Naive thymus-derived CD4-positive, alpha-beta T cell (primary cell): ENCODE data around the gene OGFR. TPM values are rescaled to one million over a fixed set of nuclear protein-coding genes. Genes with fewer than 3 reads are reported as not detected.

Experiments
- ATAC-seq: fragments of 150-1000 bp; cut with Tn5 transposase; 2 replicates; pipeline ENCODE4 v1.10.0; 2021; ENCODE audit warnings: mild to moderate bottlenecking, moderate library complexity
- CTCF ChIA-PET: fragments of 350-600 bp; sonication (Branson Sonifier 250); formaldehyde crosslinking; loops from one replicate; lab custom pipeline; 2021; ENCODE audit warnings: antibody characterized with exemption; lab: Charles Lee
- POLR2A ChIA-PET: fragments of 350-600 bp; sonication (Branson Sonifier 250); formaldehyde crosslinking; loops from one replicate; lab custom pipeline; 2021; ENCODE audit warnings: antibody characterized with exemption, inconsistent platforms; lab: Charles Lee
- DNase-seq, 9 donors: peaks; one replicate each; pipeline versions ENCODE4 v3.0.0 to v3.0.0-alpha.2; 2020 to 2022; ENCODE audit warnings: mixed read lengths in 1 of 9
- H3K27ac ChIP-seq: one replicate; pipeline ENCODE4 v1.7.0; 2013; ENCODE audit warnings: mild to moderate bottlenecking, low read depth, low read length, moderate library complexity
- H3K27me3 ChIP-seq, 2 donors: one replicate each; pipeline ENCODE4 v1.7.0; 2013; ENCODE audit warnings: low read length in 2 of 2, mild to moderate bottlenecking in 2 of 2, moderate library complexity in 2 of 2; ENCODE audit not compliant: control insufficient read depth in 2 of 2, insufficient read depth in 2 of 2
- H3K36me3 ChIP-seq, 3 experiments: 1 replicate in 2 of 3; 2 replicates in 1 of 3; pipeline ENCODE4 v1.7.0; 2013; ENCODE audit warnings: low read length in 3 of 3, mild to moderate bottlenecking in 3 of 3, moderate library complexity in 1 of 3; ENCODE audit not compliant: insufficient read depth in 3 of 3, control insufficient read depth in 2 of 3
- H3K4me1 ChIP-seq, 2 donors: one replicate each; pipeline ENCODE4 v1.7.0; 2013; ENCODE audit warnings: low read length in 2 of 2, mild to moderate bottlenecking in 2 of 2, moderate library complexity in 1 of 2; ENCODE audit not compliant: control insufficient read depth in 2 of 2, insufficient read depth in 2 of 2
- H3K4me3 ChIP-seq: 2 replicates; pipeline ENCODE4 v1.7.0; 2013; ENCODE audit warnings: mild to moderate bottlenecking, low read length
- H3K9me3 ChIP-seq, 3 experiments: 1 replicate in 2 of 3; 2 replicates in 1 of 3; pipeline ENCODE4 v1.7.0; 2013; ENCODE audit warnings: low read length in 3 of 3; ENCODE audit not compliant: control insufficient read depth in 2 of 3
- H3K27ac Mint-ChIP-seq, 9 donors: one replicate each; pipeline ENCODE4 v1.8.0; 2020 to 2022; ENCODE audit warnings: mixed read lengths in 9 of 9, mild to moderate bottlenecking in 8 of 9, moderate library complexity in 5 of 9, inconsistent platforms in 2 of 9
- H3K27me3 Mint-ChIP-seq, 5 donors: one replicate each; pipeline ENCODE4 v1.8.0; 2021 to 2022; ENCODE audit warnings: mixed read lengths in 5 of 5, mild to moderate bottlenecking in 1 of 5
- H3K36me3 Mint-ChIP-seq, 5 donors: one replicate each; pipeline ENCODE4 v1.8.0; 2020 to 2022; ENCODE audit warnings: mixed read lengths in 5 of 5, mild to moderate bottlenecking in 3 of 5, inconsistent platforms in 1 of 5
- H3K4me1 Mint-ChIP-seq, 7 donors: one replicate each; pipeline ENCODE4 v1.8.0; 2020 to 2022; ENCODE audit warnings: mixed read lengths in 7 of 7, mild to moderate bottlenecking in 3 of 7, inconsistent platforms in 1 of 7
- H3K4me3 Mint-ChIP-seq, 10 donors: one replicate each; pipeline ENCODE4 v1.8.0; 2020 to 2022; ENCODE audit warnings: mild to moderate bottlenecking in 10 of 10, mixed read lengths in 10 of 10, moderate library complexity in 6 of 10, inconsistent platforms in 2 of 10
- H3K9me3 Mint-ChIP-seq, 11 donors: one replicate each; pipeline ENCODE4 v1.8.0; 2020 to 2022; ENCODE audit warnings: mixed read lengths in 11 of 11, mild to moderate bottlenecking in 4 of 11, inconsistent platforms in 1 of 11, moderate library complexity in 1 of 11
- intact Hi-C, 2 donors: fragments of 100-400 bp; cut with micrococcal nuclease; formaldehyde crosslinking; loops; one replicate each; pipeline ENCODE4 v1.15.1; 2023
- polyA plus RNA-seq, 2 donors: library from polyadenylated mRNA; unstranded; fragments of 300-500 nt; fragmentation: Illumina TruSeq; gene quantifications; one replicate each; pipeline ENCODE4 v1.2.3, GENCODE V29; 2021
- total RNA-seq, 6 experiments: library from RNA in 5 of 6; stranded (reverse) in 5 of 6; gene quantifications; 1 replicate in 5 of 6; 2 replicates in 1 of 6; pipeline ENCODE4 v1.2.3 and lab custom pipeline; 2021 to 2026

The OGFR gene
- total and polyA plus RNA-seq, 7 experiments from 2014 or later = 34.5 to 82.7 (median 69.6) TPM

DNA sequence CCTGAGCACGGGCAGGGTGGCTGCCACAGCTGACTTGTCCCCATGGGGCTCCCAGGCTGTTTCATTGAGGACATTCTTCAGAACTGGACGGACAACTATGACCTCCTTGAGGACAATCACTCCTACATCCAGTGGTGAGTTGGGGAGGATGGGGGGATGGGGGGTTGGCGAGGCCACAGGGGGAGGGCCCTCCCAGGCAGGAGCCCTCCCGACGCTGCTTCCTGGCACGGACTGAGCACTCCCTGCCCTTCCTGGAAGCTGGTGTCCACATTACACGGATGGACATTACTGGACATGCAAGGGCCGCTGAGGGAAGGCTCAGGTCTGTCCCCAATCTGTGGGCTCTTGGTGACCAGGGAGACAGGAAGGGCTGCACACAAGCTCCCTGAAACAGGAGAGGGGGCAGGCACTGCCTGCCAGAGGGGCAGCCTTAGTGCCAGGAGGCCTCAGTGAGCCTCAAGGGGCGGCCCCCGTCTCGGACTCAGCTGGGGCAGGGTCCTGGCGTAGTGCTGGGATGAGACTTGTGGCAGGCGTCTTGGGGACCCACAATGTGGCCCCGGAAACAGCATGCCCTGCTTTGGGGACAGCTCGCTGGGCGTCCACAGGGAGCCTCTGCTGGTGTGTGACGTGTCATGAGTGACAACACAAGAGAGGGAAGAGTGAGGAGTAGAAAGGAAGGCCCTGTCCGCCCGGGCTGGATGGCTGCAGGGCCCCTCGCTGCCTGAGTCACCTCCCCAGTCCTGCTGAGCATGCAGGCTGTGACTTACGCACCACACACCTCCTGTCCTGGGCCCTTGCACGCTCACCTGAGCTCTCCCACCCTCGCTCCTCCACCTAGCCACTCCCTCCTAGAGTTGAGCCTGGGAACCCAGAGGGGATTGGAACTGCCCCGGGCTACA lies 5.1 kb downstream of the OGFR start:
- peaks cover 0 to 6% (median 3%) of the 10 kb centered on the region in 5 donors for H3K36me3 Mint-ChIP-seq
- peaks cover 10 to 76% (median 23%) of the 10 kb centered on the region in 3 experiments for H3K36me3 ChIP-seq
- H3K9me3 ChIP-seq = no peaks in the 10 kb centered on the region
- H3K4me3 ChIP-seq = no peak overlapping the region
- POLR2A ChIA-PET = interaction anchor here (0.7 to 1.4 kb wide), 4 partner anchors 13 to 158 kb away, joined by 3 to 7 read pairs (median 4); partner anchors contain the start of gene MRGBP
- peaks cover 10 to 23% of the 10 kb centered on the region in 2 donors for H3K4me1 ChIP-seq
- H3K9me3 Mint-ChIP-seq = no peaks in the 10 kb centered on the region
- CTCF ChIA-PET = interaction anchor here (0.6 to 3.0 kb wide), 7 partner anchors 13 to 310 kb away, joined by 3 to 22 read pairs (median 3); partner anchors contain the start of gene MRGBP
- DNase-seq (no peak), ATAC-seq (no peak)
- H3K27ac Mint-ChIP-seq = no peak overlapping the region
- no peak overlapping the region for H3K27ac ChIP-seq
- no peaks in the 10 kb centered on the region for H3K27me3 ChIP-seq
- intact Hi-C loops = loop anchor here in 1 of 2 donors (5.0 kb wide), 1 partner anchor 167 kb away; the partner anchor contains the start of gene SLCO4A1
- peaks cover 10 to 25% (median 19%) of the 10 kb centered on the region in 7 donors for H3K4me1 Mint-ChIP-seq
- peaks cover 0 to 4% (median 0%) of the 10 kb centered on the region in 5 donors for H3K27me3 Mint-ChIP-seq
- no peak overlapping the region for H3K4me3 Mint-ChIP-seq

DNA sequence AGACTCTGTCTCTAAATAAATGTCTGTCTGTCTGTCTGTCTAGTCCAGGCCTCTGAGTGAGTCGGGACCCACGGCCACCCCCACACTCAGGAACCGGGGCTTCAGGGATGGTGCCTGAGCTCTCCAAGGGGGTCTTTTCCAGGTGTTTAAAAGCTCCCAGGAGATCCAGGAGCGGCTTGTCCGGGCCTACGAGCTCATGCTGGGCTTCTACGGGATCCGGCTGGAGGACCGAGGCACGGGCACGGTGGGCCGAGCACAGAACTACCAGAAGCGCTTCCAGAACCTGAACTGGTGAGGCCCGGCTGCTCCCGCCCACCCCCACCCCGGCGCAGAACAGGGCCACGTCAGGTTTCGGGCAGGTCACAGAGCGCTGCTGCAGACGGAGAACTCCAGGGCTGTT lies 6.7 kb downstream of the OGFR start:
- Mint-ChIP-seq H3K27me3 (peaks cover 0 to 19% (median 6%) of the 10 kb centered on the region in 5 donors), H3K27ac (no peak overlapping the region), H3K36me3 (peaks cover 0 to 6% (median 3%) of the 10 kb centered on the region in 5 donors), H3K9me3 (no peaks in the 10 kb centered on the region), H3K4me1 (peaks cover 10 to 31% (median 20%) of the 10 kb centered on the region in 7 donors), H3K4me3 (no peak overlapping the region)
- intact Hi-C loops = no loop called here
- peaks cover 10 to 70% (median 23%) of the 10 kb centered on the region in 3 experiments for H3K36me3 ChIP-seq
- H3K27me3 ChIP-seq = peaks cover 5 to 8% of the 10 kb centered on the region in 2 donors
- peaks cover 3 to 25% of the 10 kb centered on the region in 2 donors for H3K4me1 ChIP-seq
- H3K4me3 ChIP-seq = no peak overlapping the region
- no peak overlapping the region for H3K27ac ChIP-seq
- no peaks in the 10 kb centered on the region for H3K9me3 ChIP-seq
- DNase-seq (no peak), ATAC-seq (no peak)
- ChIA-PET POLR2A (no interaction called here), CTCF (no interaction called here)

DNA sequence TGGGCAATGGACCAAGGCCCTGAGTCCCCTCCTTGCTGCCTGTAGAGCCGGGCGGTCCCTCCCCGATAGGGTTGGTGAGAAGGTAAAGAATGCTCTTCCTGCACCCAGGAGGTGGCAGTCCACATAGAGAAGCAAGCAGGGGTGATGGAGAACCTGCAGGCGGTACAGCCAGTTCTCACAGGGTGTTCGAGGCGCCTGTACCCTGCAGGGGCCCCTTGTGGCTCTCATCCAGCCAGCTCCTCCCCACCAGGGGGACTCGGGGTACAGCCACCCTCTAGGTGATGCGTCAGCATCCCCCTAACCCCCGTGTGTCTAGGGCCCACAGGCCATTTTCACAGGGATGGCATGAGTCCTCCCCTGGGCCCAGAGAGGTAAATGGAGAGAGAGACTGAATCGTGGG lies 7.1 kb downstream of the OGFR start:
- ATAC-seq = no peak
- no peak overlapping the region for H3K27ac ChIP-seq
- peaks cover 10 to 66% (median 23%) of the 10 kb centered on the region in 3 experiments for H3K36me3 ChIP-seq
- H3K27ac Mint-ChIP-seq = no peak overlapping the region
- no peak overlapping the region for H3K4me3 ChIP-seq
- POLR2A ChIA-PET = no interaction called here
- H3K27me3 Mint-ChIP-seq = peaks cover 0 to 21% (median 6%) of the 10 kb centered on the region in 5 donors
- peaks cover 5 to 11% of the 10 kb centered on the region in 2 donors for H3K27me3 ChIP-seq
- intact Hi-C loops = no loop called here
- no peaks in the 10 kb centered on the region for H3K9me3 ChIP-seq
- H3K4me3 Mint-ChIP-seq = no peak overlapping the region
- peaks cover 0 to 25% of the 10 kb centered on the region in 2 donors for H3K4me1 ChIP-seq
- no peaks in the 10 kb centered on the region for H3K9me3 Mint-ChIP-seq
- CTCF ChIA-PET = no interaction called here
- peaks cover 0 to 6% (median 3%) of the 10 kb centered on the region in 5 donors for H3K36me3 Mint-ChIP-seq
- DNase-seq = no peak
- peaks cover 8 to 28% (median 20%) of the 10 kb centered on the region in 7 donors for H3K4me1 Mint-ChIP-seq

DNA sequence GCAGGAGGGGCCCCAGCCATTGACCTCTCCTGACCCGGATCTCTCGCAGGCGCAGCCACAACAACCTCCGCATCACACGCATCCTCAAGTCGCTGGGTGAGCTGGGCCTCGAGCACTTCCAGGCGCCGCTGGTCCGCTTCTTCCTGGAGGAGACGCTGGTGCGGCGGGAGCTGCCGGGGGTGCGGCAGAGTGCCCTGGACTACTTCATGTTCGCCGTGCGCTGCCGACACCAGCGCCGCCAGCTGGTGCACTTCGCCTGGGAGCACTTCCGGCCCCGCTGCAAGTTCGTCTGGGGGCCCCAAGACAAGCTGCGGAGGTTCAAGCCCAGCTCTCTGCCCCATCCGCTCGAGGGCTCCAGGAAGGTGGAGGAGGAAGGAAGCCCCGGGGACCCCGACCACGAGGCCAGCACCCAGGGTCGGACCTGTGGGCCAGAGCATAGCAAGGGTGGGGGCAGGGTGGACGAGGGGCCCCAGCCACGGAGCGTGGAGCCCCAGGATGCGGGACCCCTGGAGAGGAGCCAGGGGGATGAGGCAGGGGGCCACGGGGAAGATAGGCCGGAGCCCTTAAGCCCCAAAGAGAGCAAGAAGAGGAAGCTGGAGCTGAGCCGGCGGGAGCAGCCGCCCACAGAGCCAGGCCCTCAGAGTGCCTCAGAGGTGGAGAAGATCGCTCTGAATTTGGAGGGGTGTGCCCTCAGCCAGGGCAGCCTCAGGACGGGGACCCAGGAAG lies 7.7 kb downstream of the OGFR start:
- ChIA-PET POLR2A (no interaction called here), CTCF (no interaction called here)
- H3K4me3 ChIP-seq = no peak overlapping the region
- ATAC-seq (no peak), DNase-seq (no peak)
- H3K9me3 ChIP-seq = no peaks in the 10 kb centered on the region
- intact Hi-C loops = no loop called here
- peaks cover 10 to 61% (median 23%) of the 10 kb centered on the region in 3 experiments for H3K36me3 ChIP-seq
- no peak overlapping the region for H3K4me3 Mint-ChIP-seq
- H3K27me3 ChIP-seq = peaks cover 5 to 13% of the 10 kb centered on the region in 2 donors
- peaks cover 0 to 21% (median 6%) of the 10 kb centered on the region in 5 donors for H3K27me3 Mint-ChIP-seq
- H3K36me3 Mint-ChIP-seq = peaks cover 0 to 6% (median 3%) of the 10 kb centered on the region in 5 donors
- no peaks in the 10 kb centered on the region for H3K9me3 Mint-ChIP-seq
- H3K27ac ChIP-seq = no peak overlapping the region
- no peak overlapping the region for H3K27ac Mint-ChIP-seq
- H3K4me1 ChIP-seq = peaks cover 0 to 20% of the 10 kb centered on the region in 2 donors
- peaks cover 6 to 27% (median 18%) of the 10 kb centered on the region in 7 donors for H3K4me1 Mint-ChIP-seq

GRCh38 chr20:62812907-62813200 lies 8.2 kb downstream of the OGFR start:
- no peaks in the 10 kb centered on the region for H3K9me3 Mint-ChIP-seq
- POLR2A ChIA-PET = no interaction called here
- peaks cover 5 to 18% of the 10 kb centered on the region in 2 donors for H3K27me3 ChIP-seq
- no peak overlapping the region for H3K4me3 ChIP-seq
- H3K4me1 ChIP-seq = peaks cover 0 to 16% of the 10 kb centered on the region in 2 donors
- H3K27me3 Mint-ChIP-seq = peaks cover 0 to 24% (median 6%) of the 10 kb centered on the region in 5 donors
- H3K9me3 ChIP-seq = no peaks in the 10 kb centered on the region
- CTCF ChIA-PET = no interaction called here
- no peak overlapping the region for H3K4me3 Mint-ChIP-seq
- no peak overlapping the region for H3K27ac ChIP-seq
- peaks cover 0 to 6% (median 3%) of the 10 kb centered on the region in 5 donors for H3K36me3 Mint-ChIP-seq
- intact Hi-C loops = no loop called here
- no peak overlapping the region for H3K27ac Mint-ChIP-seq
- DNase-seq = no peak
- H3K4me1 Mint-ChIP-seq = peaks cover 4 to 27% (median 14%) of the 10 kb centered on the region in 7 donors
- peaks cover 10 to 56% (median 20%) of the 10 kb centered on the region in 3 experiments for H3K36me3 ChIP-seq
- ATAC-seq = no peak

GRCh38 chr20:62813588-62813987 lies 9.0 kb downstream of the OGFR start:
- Mint-ChIP-seq H3K27me3 (peaks cover 0 to 31% (median 8%) of the 10 kb centered on the region in 5 donors), H3K4me3 (no peak overlapping the region), H3K27ac (no peak overlapping the region), H3K4me1 (peaks cover 0 to 20% (median 10%) of the 10 kb centered on the region in 7 donors), H3K36me3 (peaks cover 0 to 3% (median 0%) of the 10 kb centered on the region in 5 donors), H3K9me3 (no peaks in the 10 kb centered on the region)
- ChIA-PET POLR2A (no interaction called here), CTCF (no interaction called here)
- DNase-seq (no peak), ATAC-seq (no peak)
- Histone ChIP-seq H3K27ac (no peak overlapping the region), H3K27me3 (peaks cover 5 to 24% of the 10 kb centered on the region in 2 donors), H3K4me1 (peaks cover 0 to 12% of the 10 kb centered on the region in 2 donors), H3K4me3 (no peak overlapping the region), H3K36me3 (peaks cover 10 to 51% (median 15%) of the 10 kb centered on the region in 3 experiments), H3K9me3 (no peaks in the 10 kb centered on the region)
- intact Hi-C loops = no loop called here
